Measurements from ENCODE around the gene RTEL1.

DNA sequence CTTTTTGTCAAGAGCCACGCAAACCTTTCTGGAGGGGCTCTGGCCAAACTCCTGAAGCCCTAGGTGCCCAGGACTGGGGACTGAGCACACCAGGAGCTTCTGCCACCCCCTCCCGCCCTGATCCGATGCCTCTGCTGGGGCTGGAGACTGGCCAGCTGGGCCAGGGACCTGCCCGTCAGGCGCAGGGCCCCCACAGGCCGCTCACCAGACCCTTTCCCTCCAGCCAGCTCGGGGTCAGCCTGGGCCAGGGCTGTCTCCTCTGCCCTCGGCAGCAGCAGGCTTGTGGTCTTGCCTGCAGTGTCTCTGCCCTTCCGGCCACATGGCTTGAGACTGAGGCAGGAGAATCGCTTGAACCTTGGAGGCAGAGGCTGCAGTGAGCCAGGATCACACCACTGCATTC is 14.6 kb downstream of the RTEL1 start:
- TF ChIP-seq, protein P1, sequence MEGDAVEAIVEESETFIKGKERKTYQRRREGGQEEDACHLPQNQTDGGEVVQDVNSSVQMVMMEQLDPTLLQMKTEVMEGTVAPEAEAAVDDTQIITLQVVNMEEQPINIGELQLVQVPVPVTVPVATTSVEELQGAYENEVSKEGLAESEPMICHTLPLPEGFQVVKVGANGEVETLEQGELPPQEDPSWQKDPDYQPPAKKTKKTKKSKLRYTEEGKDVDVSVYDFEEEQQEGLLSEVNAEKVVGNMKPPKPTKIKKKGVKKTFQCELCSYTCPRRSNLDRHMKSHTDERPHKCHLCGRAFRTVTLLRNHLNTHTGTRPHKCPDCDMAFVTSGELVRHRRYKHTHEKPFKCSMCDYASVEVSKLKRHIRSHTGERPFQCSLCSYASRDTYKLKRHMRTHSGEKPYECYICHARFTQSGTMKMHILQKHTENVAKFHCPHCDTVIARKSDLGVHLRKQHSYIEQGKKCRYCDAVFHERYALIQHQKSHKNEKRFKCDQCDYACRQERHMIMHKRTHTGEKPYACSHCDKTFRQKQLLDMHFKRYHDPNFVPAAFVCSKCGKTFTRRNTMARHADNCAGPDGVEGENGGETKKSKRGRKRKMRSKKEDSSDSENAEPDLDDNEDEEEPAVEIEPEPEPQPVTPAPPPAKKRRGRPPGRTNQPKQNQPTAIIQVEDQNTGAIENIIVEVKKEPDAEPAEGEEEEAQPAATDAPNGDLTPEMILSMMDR (IDR thresholded peaks at IDR 0.05; ENCODE audit: low read depth, low read length), result no peak
- no peak for TF ChIP-seq POLR2A (IDR thresholded peaks at IDR 0.05; ENCODE audit: extremely low read depth, insufficient read length)
- no peak for TF ChIP-seq MYC (IDR thresholded peaks at IDR 0.05; ENCODE audit: low read depth, low read length)
- TF ChIP-seq, protein P2, sequence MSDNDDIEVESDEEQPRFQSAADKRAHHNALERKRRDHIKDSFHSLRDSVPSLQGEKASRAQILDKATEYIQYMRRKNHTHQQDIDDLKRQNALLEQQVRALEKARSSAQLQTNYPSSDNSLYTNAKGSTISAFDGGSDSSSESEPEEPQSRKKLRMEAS (IDR thresholded peaks at IDR 0.05; ENCODE audit: low read depth, low read length), result no peak

Measured in NB4 (cell line).